Transverse colon (tissue), 4 donors: ENCODE results near the gene PLEKHA7.

ENCODE experiments used
- POLR2A ChIP-seq: fragments of 450-650 bp; IDR thresholded peaks from one replicate; pipeline ENCODE4 v1.6.1; 2016; ENCODE audit warnings: antibody characterized with exemption, mild to moderate bottlenecking, moderate library complexity
- POLR2AphosphoS5 ChIP-seq, 3 donors: sonication (generic); formaldehyde crosslinking; IDR thresholded peaks; one replicate each; pipeline ENCODE4 v1.6.1; 2016; ENCODE audit warnings: antibody characterized with exemption in 3 of 3
- TF ChIP-seq, protein P1 (sequence below), 5 experiments: fragments of 200-600 bp in 3 of 5; fragments of 450-650 bp in 2 of 5; sonication (generic) in 3 of 5; IDR thresholded peaks; 1 replicate in 2 of 5; 2 replicates in 3 of 5; pipeline ENCODE4 v1.5.1; 2016 to 2017; ENCODE audit warnings: antibody characterized with exemption in 5 of 5, inconsistent platforms in 3 of 5, mild to moderate bottlenecking in 2 of 5, moderate library complexity in 1 of 5

DNA sequence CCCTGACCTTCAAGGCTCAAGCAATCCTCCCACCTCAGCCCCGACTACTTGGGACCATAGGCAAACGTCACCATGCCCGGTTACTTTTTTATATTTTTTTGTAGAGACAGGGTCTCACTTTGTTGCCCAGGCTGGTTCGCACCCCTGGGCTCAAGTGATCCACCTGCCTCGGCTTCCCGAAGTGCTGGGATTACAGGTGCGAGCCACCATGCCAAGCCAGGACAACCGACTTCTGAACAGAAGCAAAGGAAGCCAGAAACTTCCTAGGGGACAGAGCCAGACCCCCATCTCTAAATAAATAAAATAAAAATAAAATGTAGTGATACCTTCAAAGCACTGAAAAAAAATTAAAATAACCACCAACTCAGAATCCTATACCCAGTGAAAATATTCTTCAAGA lies 249.3 kb downstream of the PLEKHA7 start:
- TF ChIP-seq POLR2A (no peak), POLR2AphosphoS5 (IDR thresholded peaks at IDR 0.05) (no peak)
- TF ChIP-seq, protein P1, sequence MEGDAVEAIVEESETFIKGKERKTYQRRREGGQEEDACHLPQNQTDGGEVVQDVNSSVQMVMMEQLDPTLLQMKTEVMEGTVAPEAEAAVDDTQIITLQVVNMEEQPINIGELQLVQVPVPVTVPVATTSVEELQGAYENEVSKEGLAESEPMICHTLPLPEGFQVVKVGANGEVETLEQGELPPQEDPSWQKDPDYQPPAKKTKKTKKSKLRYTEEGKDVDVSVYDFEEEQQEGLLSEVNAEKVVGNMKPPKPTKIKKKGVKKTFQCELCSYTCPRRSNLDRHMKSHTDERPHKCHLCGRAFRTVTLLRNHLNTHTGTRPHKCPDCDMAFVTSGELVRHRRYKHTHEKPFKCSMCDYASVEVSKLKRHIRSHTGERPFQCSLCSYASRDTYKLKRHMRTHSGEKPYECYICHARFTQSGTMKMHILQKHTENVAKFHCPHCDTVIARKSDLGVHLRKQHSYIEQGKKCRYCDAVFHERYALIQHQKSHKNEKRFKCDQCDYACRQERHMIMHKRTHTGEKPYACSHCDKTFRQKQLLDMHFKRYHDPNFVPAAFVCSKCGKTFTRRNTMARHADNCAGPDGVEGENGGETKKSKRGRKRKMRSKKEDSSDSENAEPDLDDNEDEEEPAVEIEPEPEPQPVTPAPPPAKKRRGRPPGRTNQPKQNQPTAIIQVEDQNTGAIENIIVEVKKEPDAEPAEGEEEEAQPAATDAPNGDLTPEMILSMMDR (IDR thresholded peaks at IDR 0.05) = no peak
